Smooth muscle cell (in vitro differentiated cells): ENCODE measurements around the gene CD52. TPM values are rescaled to one million over a fixed set of nuclear protein-coding genes. Genes with fewer than 3 reads are reported as not detected.
"Not testable (repeated sequence)": the region's sequence is repeated elsewhere in the genome, so short reads cannot be mapped to it uniquely, and the experiment has no call there.

Source experiments
- DNase-seq: peaks from one replicate; lab custom pipeline; 2025; ENCODE audit not compliant: unreplicated experiment; lab: John Stamatoyannopoulos, UW
- H2AFZ ChIP-seq: fragments of 200-600 bp; sonication (generic); 2 replicates; pipeline ENCODE4 v1.6.0; 2016; ENCODE audit warnings: antibody characterized with exemption, low read depth, mild to moderate bottlenecking
- H3F3A ChIP-seq: fragments of 200-600 bp; sonication (generic); 2 replicates; pipeline ENCODE4 v1.6.0; 2017; ENCODE audit warnings: antibody characterized with exemption, low read depth
- H3K27ac ChIP-seq: fragments of 200-600 bp; sonication (generic); 2 replicates; pipeline ENCODE4 v1.5.1; 2016; ENCODE audit warnings: low read depth, mild to moderate bottlenecking
- H3K27me3 ChIP-seq: fragments of 200-600 bp; sonication (generic); 2 replicates; pipeline ENCODE4 v1.6.1; 2016; ENCODE audit warnings: low read depth, mild to moderate bottlenecking
- H3K36me3 ChIP-seq: fragments of 200-600 bp; sonication (generic); 2 replicates; pipeline ENCODE4 v1.5.1; 2016; ENCODE audit warnings: low read depth
- H3K4me1 ChIP-seq: fragments of 200-600 bp; sonication (generic); 2 replicates; pipeline ENCODE4 v1.5.1; 2016; ENCODE audit warnings: low read depth
- H3K4me2 ChIP-seq: fragments of 200-600 bp; sonication (generic); 2 replicates; pipeline ENCODE4 v1.6.0; 2016; ENCODE audit warnings: mild to moderate bottlenecking
- H3K4me3 ChIP-seq: fragments of 200-600 bp; sonication (generic); 2 replicates; pipeline ENCODE4 v1.5.1; 2016; ENCODE audit warnings: mild to moderate bottlenecking
- H3K79me2 ChIP-seq: fragments of 200-600 bp; sonication (generic); 2 replicates; pipeline ENCODE4 v1.6.0; 2016; ENCODE audit warnings: low read depth, mild to moderate bottlenecking
- H3K9ac ChIP-seq: fragments of 200-600 bp; sonication (generic); 2 replicates; pipeline ENCODE4 v1.6.0; 2016; ENCODE audit warnings: low read depth
- H3K9me3 ChIP-seq: fragments of 200-600 bp; sonication (generic); replicated peaks from 2 replicates; pipeline ENCODE4 v1.5.1; 2016; ENCODE audit warnings: low read depth
- H4K20me1 ChIP-seq: fragments of 200-600 bp; sonication (generic); 2 replicates; pipeline ENCODE4 v1.6.0; 2016; ENCODE audit warnings: low read depth
- WGBS: methylation state at CpG from one replicate; pipeline ENCODE4 v1.1.7; 2016; ENCODE audit warnings: low lambda C conversion rate; 5-methylcytosine and 5-hydroxymethylcytosine counted together
- polyA plus RNA-seq: library from polyadenylated mRNA; unstranded; fragments of >200 nt; fragmentation: Nextera tagmentation; extraction: Ambion mirVana; gene quantifications from 2 replicates; pipeline ENCODE4 v1.2.1, GENCODE V29; 2016
- total RNA-seq: library from RNA; depleted of rRNA; stranded (reverse); fragments of >200 nt; gene quantifications from 2 replicates; pipeline ENCODE4 v1.2.3, GENCODE V29; 2014
- TF ChIP-seq, protein P1 (sequence below): fragments of 200-600 bp; sonication (generic); IDR thresholded peaks from 2 replicates; pipeline ENCODE4 v1.5.1; 2017; ENCODE audit warnings: borderline replicate concordance, mild to moderate bottlenecking, antibody characterized with exemption; ENCODE audit not compliant: insufficient read depth, poor library complexity, severe bottlenecking

CD52 gene
- total and polyA plus RNA-seq, 2 experiments from 2014 or later: 0.39 TPM; not detected in 1

DNA sequence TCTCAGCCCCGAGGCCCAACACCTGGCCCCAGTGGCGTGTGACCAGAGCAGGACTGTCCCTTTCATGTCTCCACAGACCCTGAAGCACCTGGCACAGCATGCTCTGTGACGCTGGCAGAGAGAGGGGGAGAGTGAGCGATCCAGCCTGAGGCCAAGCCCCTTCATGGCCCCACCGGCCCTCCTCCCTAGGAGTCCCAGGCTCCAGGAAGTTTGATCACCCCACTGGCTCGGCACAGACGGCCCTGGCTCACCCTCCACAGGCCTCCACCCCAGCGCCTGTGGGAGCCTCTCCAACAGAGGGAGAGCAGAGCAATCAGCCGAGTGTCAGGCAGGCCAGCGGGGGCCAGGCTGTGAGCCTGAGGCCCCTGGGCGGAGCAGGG, 26.9 kb upstream of the CD52 start:
- H3K36me3 ChIP-seq: no peaks in the 10 kb centered on the region
- H3K9ac ChIP-seq: no peak overlapping the region
- H3K4me3 ChIP-seq: no peak overlapping the region
- H2AFZ ChIP-seq: no peak overlapping the region
- H3K9me3 ChIP-seq: no peaks in the 10 kb centered on the region
- H3K4me1 ChIP-seq: peaks cover 4% of the 10 kb centered on the region
- no peaks in the 10 kb centered on the region for H3K27me3 ChIP-seq
- no peaks in the 10 kb centered on the region for H4K20me1 ChIP-seq
- DNase-seq: no peak
- no peaks in the 10 kb centered on the region for H3K79me2 ChIP-seq
- H3F3A ChIP-seq: no peaks in the 10 kb centered on the region
- no peak overlapping the region for H3K27ac ChIP-seq
- H3K4me2 ChIP-seq: no peak overlapping the region
- TF ChIP-seq, protein P1, sequence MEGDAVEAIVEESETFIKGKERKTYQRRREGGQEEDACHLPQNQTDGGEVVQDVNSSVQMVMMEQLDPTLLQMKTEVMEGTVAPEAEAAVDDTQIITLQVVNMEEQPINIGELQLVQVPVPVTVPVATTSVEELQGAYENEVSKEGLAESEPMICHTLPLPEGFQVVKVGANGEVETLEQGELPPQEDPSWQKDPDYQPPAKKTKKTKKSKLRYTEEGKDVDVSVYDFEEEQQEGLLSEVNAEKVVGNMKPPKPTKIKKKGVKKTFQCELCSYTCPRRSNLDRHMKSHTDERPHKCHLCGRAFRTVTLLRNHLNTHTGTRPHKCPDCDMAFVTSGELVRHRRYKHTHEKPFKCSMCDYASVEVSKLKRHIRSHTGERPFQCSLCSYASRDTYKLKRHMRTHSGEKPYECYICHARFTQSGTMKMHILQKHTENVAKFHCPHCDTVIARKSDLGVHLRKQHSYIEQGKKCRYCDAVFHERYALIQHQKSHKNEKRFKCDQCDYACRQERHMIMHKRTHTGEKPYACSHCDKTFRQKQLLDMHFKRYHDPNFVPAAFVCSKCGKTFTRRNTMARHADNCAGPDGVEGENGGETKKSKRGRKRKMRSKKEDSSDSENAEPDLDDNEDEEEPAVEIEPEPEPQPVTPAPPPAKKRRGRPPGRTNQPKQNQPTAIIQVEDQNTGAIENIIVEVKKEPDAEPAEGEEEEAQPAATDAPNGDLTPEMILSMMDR: no peak
- 76% methylated on average over 9 of the region's 11 CpGs for WGBS

DNA sequence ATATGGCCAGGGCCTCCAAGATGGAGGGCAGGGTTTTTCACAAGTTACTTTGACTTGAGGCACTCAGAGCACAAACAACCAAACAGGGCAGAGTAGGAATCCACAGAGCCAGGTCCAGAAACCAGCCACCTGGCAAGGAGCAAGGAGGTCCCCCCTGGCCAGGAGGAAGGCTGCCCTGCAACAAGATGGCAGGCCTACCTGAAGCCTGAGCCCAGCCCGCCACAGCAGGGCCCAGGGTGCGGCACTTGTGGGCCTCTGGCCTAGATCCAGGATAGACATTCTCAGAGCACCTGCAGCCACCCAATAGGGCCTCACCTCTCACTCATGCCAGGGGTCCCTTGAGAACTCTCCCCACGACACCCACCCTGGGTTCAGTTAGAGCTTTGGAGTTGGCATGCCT, 26.3 kb upstream of the CD52 start:
- no peak overlapping the region for H3K4me3 ChIP-seq
- WGBS: 91% methylated on average over 3 of the region's 3 CpGs
- H3K9me3 ChIP-seq: no peaks in the 10 kb centered on the region
- no peaks in the 10 kb centered on the region for H3K27me3 ChIP-seq
- no peak overlapping the region for H3K9ac ChIP-seq
- H3K4me2 ChIP-seq: no peak overlapping the region
- no peak overlapping the region for H2AFZ ChIP-seq
- H3K4me1 ChIP-seq: peaks cover 4% of the 10 kb centered on the region
- no peaks in the 10 kb centered on the region for H4K20me1 ChIP-seq
- no peaks in the 10 kb centered on the region for H3K36me3 ChIP-seq
- H3F3A ChIP-seq: no peaks in the 10 kb centered on the region
- no peaks in the 10 kb centered on the region for H3K79me2 ChIP-seq
- no peak for DNase-seq
- H3K27ac ChIP-seq: no peak overlapping the region
- TF ChIP-seq, protein P1: no peak

DNA sequence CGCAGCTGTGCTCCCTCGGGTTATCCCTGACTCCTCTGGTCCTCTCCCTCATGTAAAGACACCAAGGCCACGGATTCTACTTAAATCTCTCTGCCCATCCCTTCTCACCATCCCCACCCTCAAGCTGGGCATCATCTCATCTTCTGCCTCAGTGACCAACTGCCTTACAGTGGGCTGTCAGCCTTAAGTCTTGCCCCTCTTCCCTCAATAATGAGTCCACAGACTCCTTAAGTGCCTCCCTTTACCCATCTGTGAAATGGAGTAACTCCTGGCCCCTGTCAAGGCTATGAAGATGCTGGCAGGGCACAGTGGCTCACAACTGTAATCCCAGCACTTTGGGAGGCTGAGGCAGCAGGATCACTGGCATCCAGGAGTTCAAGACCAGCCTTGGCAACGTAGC, 25.8 kb upstream of the CD52 start:
- H3K4me2 ChIP-seq: no peak overlapping the region
- no peak overlapping the region for H3K27ac ChIP-seq
- H3K36me3 ChIP-seq: no peaks in the 10 kb centered on the region
- no peak overlapping the region for H3K4me3 ChIP-seq
- no peaks in the 10 kb centered on the region for H3K9me3 ChIP-seq
- no peak for DNase-seq
- no peaks in the 10 kb centered on the region for H3K79me2 ChIP-seq
- peaks cover 4% of the 10 kb centered on the region for H3K4me1 ChIP-seq
- no peak overlapping the region for H3K9ac ChIP-seq
- no peaks in the 10 kb centered on the region for H3F3A ChIP-seq
- TF ChIP-seq, protein P1: no peak
- H3K27me3 ChIP-seq: no peaks in the 10 kb centered on the region
- 98% methylated on average over 4 of the region's 4 CpGs for WGBS
- no peaks in the 10 kb centered on the region for H4K20me1 ChIP-seq
- no peak overlapping the region for H2AFZ ChIP-seq

- WGBS: 93% methylated on average over 5 of the region's 5 CpGs
- H3K9ac ChIP-seq, H3K4me3 ChIP-seq, H3K9me3 ChIP-seq, H3F3A ChIP-seq, H3K79me2 ChIP-seq, H3K36me3 ChIP-seq, H3K27ac ChIP-seq, H2AFZ ChIP-seq, H3K4me2 ChIP-seq, H3K27me3 ChIP-seq, H3K4me1 ChIP-seq, H4K20me1 ChIP-seq, DNase-seq: not testable (repeated sequence)
These were observed 25.0 kb upstream of the CD52 start for GRCh38 chr1:26292735-26293134.
